Gastrocnemius medialis (tissue), 4 donors: ENCODE results near the gene WNT7A. TPM values are rescaled to one million over a fixed set of nuclear protein-coding genes. Genes with fewer than 3 reads are reported as not detected.
A peak's percentile ranks its signal among the peaks of the same experiment; 100 is the strongest.

ENCODE experiments used
- ATAC-seq, 2 donors: fragments of 150-250 bp; one replicate each; pipeline ENCODE4 v1.9.1; 2016
- DNase-seq, 2 donors: peaks; one replicate each; pipeline ENCODE4 v3.0.0-alpha.2; 2019
- H3K27ac ChIP-seq, 4 donors: fragments of 200-600 bp; sonication (generic); 1 replicate in 1 of 4; 2 replicates in 3 of 4; pipeline ENCODE4 v1.5.1; 2016 to 2018; ENCODE audit warnings: mild to moderate bottlenecking in 2 of 4, moderate library complexity in 1 of 4
- H3K27me3 ChIP-seq, 3 donors: fragments of 200-600 bp; sonication (generic) in 2 of 3; 1 replicate in 1 of 3; 2 replicates in 2 of 3; pipeline versions ENCODE4 v1.5.1 to v1.6.0; 2016 to 2019; ENCODE audit warnings: mild to moderate bottlenecking in 1 of 3, moderate library complexity in 1 of 3
- H3K36me3 ChIP-seq, 2 donors: fragments of 200-600 bp; sonication (generic) in 1 of 2; one replicate each; pipeline ENCODE4 v1.5.1; 2017 to 2018
- H3K4me1 ChIP-seq, 2 donors: fragments of 200-600 bp; sonication (generic) in 1 of 2; one replicate each; pipeline ENCODE4 v1.5.1; 2016 to 2017; ENCODE audit warnings: mild to moderate bottlenecking in 2 of 2
- H3K4me3 ChIP-seq, 4 donors: fragments of 200-600 bp; sonication (generic) in 3 of 4; 1 replicate in 1 of 4; 2 replicates in 3 of 4; pipeline ENCODE4 v1.5.1; 2016 to 2019; ENCODE audit warnings: mild to moderate bottlenecking in 2 of 4
- H3K9me3 ChIP-seq, 3 donors: fragments of 200-600 bp; sonication (generic) in 2 of 3; 1 replicate in 1 of 3; 2 replicates in 2 of 3; pipeline ENCODE4 v1.5.1; 2016 to 2019
- CTCF ChIP-seq, 5 experiments: fragments of 450-650 bp in 3 of 5; fragments of 200-600 bp in 2 of 5; sonication (generic) in 2 of 5; IDR thresholded peaks in 4 of 5; conservative IDR thresholded peaks in 1 of 5; 1 replicate in 4 of 5; 2 replicates in 1 of 5; pipeline ENCODE4 v1.5.1; 2016 to 2019; ENCODE audit warnings: antibody characterized with exemption in 5 of 5, mild to moderate bottlenecking in 3 of 5, moderate library complexity in 3 of 5
- POLR2A ChIP-seq, 2 donors: fragments of 450-650 bp; IDR thresholded peaks; one replicate each; pipeline ENCODE4 v1.6.1; 2017; ENCODE audit warnings: antibody characterized with exemption in 2 of 2, mild to moderate bottlenecking in 2 of 2, moderate library complexity in 2 of 2
- in situ Hi-C, 4 donors: fragments of 200-750 bp; cut with MboI; loops; one replicate each; pipeline versions ENCODE4 v1.15.0 to v1.8.0; 2017; ENCODE audit warnings: low sequenced_read_pairs in 4 of 4
- intact Hi-C: fragments of 100-400 bp; cut with DNase I; formaldehyde crosslinking; loops from one replicate; pipeline ENCODE4 v1.15.1; 2023; ENCODE audit warnings: low total_unique reads
- total RNA-seq, 4 donors: library from RNA; depleted of rRNA; stranded (reverse); fragments of >200 nt; gene quantifications; one replicate each; pipeline versions ENCODE4 v1.1.0 to v1.2.3, GENCODE V29; 2016

Gene WNT7A
- total RNA-seq, 4 donors from 2014 or later: not detected

- in situ Hi-C loops (loop anchor here in 3 of 4 donors (25.0 kb wide), 2 partner anchors 576 to 601 kb away; no protein-coding TSS in a partner anchor), intact Hi-C loops (no loop called here)
- DNase-seq: no peak
- no peak overlapping the region for H3K27ac ChIP-seq
- no peak overlapping the region for H3K4me3 ChIP-seq
- H3K36me3 ChIP-seq: no peaks in the 10 kb centered on the region
- H3K4me1 ChIP-seq: no peaks in the 10 kb centered on the region
- TF ChIP-seq POLR2A (IDR thresholded peaks at IDR 0.05) (no peak), CTCF (IDR thresholded peaks at IDR 0.05 in 4 of 5, conservative IDR thresholded peaks at IDR 0.05 in 1 of 5) (no peak)
- ATAC-seq: no peak
- no peaks in the 10 kb centered on the region for H3K9me3 ChIP-seq
- peaks cover 9 to 23% (median 17%) of the 10 kb centered on the region in 3 donors for H3K27me3 ChIP-seq
Observed at GRCh38 chr3:13886593-13887129, 6.8 kb upstream of the WNT7A start.

DNA sequence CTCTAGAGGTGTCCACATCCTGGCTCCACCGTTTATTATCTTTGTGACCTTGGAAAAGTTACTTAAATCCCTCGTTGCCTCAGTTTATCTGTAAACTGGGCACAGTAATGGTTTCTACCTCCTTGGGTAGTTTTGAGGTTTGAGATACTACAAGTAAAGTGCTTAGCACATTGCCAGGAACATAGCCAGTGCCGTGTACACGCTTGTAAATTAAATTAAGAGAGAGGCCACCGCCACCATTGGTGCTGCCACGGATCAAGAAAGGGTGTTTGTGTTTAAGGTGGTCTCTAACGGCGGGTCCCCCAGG is 5.8 kb upstream of the WNT7A start:
- intact Hi-C loops: no loop called here
- in situ Hi-C loops: loop anchor here in 3 of 4 donors (25.0 kb wide), 2 partner anchors 577 to 602 kb away; no protein-coding TSS in a partner anchor
- no peak for DNase-seq

GRCh38 chr3:13884851-13885703 is 5.2 kb upstream of the WNT7A start:
- intact Hi-C loops (loop anchor here (5.0 kb wide), 1 partner anchor 228 kb away; no protein-coding TSS in a partner anchor), in situ Hi-C loops (loop anchor here in 3 of 4 donors (25.0 kb wide), 2 partner anchors 577 to 602 kb away; no protein-coding TSS in a partner anchor)
- H3K4me1 ChIP-seq: no peaks in the 10 kb centered on the region
- H3K9me3 ChIP-seq: no peaks in the 10 kb centered on the region
- TF ChIP-seq CTCF (IDR thresholded peaks at IDR 0.05 in 4 of 5, conservative IDR thresholded peaks at IDR 0.05 in 1 of 5) (peak in 2 of 5 experiments; percentile 21 to 43), POLR2A (IDR thresholded peaks at IDR 0.05) (no peak)
- H3K27ac ChIP-seq: no peak overlapping the region
- no peak for DNase-seq
- H3K36me3 ChIP-seq: no peaks in the 10 kb centered on the region
- ATAC-seq: no peak
- no peak overlapping the region for H3K4me3 ChIP-seq
- peaks cover 24 to 33% (median 32%) of the 10 kb centered on the region in 3 donors for H3K27me3 ChIP-seq

More for the DNA sequence above, 5.8 kb upstream of the WNT7A start:
- H3K4me1 ChIP-seq: no peaks in the 10 kb centered on the region
- H3K27me3 ChIP-seq: peaks cover 19 to 27% (median 27%) of the 10 kb centered on the region in 3 donors
- H3K4me3 ChIP-seq: no peak overlapping the region
- no peaks in the 10 kb centered on the region for H3K36me3 ChIP-seq
- no peak for TF ChIP-seq CTCF (IDR thresholded peaks at IDR 0.05 in 4 of 5, conservative IDR thresholded peaks at IDR 0.05 in 1 of 5)
- TF ChIP-seq POLR2A (IDR thresholded peaks at IDR 0.05): no peak
- ATAC-seq: no peak
- no peak overlapping the region for H3K27ac ChIP-seq
- H3K9me3 ChIP-seq: no peaks in the 10 kb centered on the region

- peaks cover 0 to 3% of the 10 kb centered on the region in 2 donors for H3K4me1 ChIP-seq
- no peaks in the 10 kb centered on the region for H3K9me3 ChIP-seq
- H3K4me3 ChIP-seq: no peak overlapping the region
- TF ChIP-seq CTCF (IDR thresholded peaks at IDR 0.05 in 4 of 5, conservative IDR thresholded peaks at IDR 0.05 in 1 of 5): no peak
- TF ChIP-seq POLR2A (IDR thresholded peaks at IDR 0.05): no peak
- H3K27ac ChIP-seq: no peak overlapping the region
- intact Hi-C loops: loop anchor here (5.0 kb wide), 1 partner anchor 226 kb away; no protein-coding TSS in a partner anchor
- in situ Hi-C loops: loop anchor here in 3 of 4 donors (25.0 kb wide), 2 partner anchors 579 to 604 kb away; no protein-coding TSS in a partner anchor
- ATAC-seq (no peak), DNase-seq (no peak)
- no peaks in the 10 kb centered on the region for H3K36me3 ChIP-seq
- peaks cover 34 to 42% (median 41%) of the 10 kb centered on the region in 3 donors for H3K27me3 ChIP-seq
Observed at GRCh38 chr3:13883681-13884080, 3.8 kb upstream of the WNT7A start.
